Measurements from ENCODE around the gene ANKRD50.

GRCh38 chr4:124708517-124709300 is 3.8 kb downstream of the ANKRD50 start:
- TF ChIP-seq CTCF (IDR thresholded peaks at IDR 0.05) (no peak), POLR2A (IDR thresholded peaks at IDR 0.05) (no peak)
